ENCODE measurements around the gene CDK5RAP2.
A peak's percentile ranks its signal among the peaks of the same experiment; 100 is the strongest.
"Not testable (repeated sequence)": the region's sequence is repeated elsewhere in the genome, so short reads cannot be mapped to it uniquely, and the experiment has no call there.

The CDK5RAP2 gene

GRCh38 chr9:120510816-120511215, 69.2 kb downstream of the CDK5RAP2 start:
- DNase-seq, result no peak

DNA sequence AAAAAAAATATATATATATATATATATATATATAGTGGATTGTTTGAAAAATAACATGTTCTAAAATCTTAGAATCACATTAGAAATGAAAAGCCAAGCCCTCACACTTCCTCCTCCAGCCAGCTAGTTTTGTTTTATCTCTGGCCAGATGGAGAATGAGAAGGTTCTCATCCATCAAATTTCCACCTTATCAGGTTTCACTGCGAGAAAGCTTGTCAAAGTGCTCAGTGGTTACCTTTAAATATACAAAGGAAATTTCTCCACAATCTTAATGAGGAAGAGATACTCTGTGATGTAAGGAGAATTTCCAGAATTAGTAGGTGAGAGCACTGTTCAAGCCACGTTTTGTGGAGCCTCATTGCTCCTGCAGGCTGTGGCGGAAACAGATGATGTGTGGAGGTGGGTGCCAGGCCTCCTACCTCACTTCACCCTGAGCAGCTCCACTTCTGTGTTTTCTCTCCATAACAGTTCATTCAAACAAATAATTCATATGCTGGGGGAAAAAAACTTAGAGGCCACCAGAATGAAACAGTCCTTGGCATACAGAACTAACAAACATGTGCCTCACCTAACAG, 71.9 kb downstream of the CDK5RAP2 start:
- DNase-seq, result no peak

- no peak for DNase-seq
These were observed 74.8 kb downstream of the CDK5RAP2 start for GRCh38 chr9:120505186-120505585.

DNA sequence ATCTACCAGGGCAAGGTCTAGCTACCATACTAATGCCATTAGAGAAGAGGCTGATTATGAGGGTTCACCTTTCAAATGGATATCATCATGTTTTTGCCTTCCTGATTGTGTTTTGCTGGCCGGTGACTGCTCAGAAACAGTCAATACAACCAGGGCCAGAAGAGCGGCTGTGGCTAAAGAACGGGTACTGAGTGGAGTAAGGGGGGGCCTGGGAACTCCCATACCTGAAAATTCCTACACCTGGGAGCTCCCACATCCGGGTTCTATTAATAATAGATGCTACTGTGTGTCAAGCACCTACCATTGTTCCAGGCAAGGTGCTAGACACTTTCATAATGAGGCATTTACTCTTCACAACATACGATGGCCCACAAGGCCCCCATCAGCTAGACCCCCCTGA, 79.2 kb downstream of the CDK5RAP2 start:
- no peak for DNase-seq

- not testable (repeated sequence) for DNase-seq
These were observed 82.1 kb downstream of the CDK5RAP2 start for GRCh38 chr9:120497865-120498264.

DNA sequence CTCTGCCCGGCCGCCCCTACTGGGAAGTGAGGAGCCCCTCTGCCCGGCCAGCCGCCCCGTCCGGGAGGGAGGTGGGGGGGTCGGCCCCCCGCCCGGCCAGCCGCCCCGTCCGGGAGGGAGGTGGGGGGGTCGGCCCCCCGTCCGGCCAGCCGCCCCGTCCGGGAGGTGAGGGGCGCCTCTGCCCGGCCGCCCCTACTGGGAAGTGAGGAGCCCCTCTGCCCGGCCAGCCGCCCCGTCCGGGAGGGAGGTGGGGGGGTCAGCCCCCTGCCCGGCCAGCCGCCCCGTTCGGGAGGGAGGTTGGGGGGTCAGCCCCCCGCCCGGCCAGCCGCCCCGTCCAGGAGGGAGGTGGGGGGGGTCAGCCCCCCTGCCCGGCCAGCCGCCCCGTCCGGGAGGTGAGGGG, 83.5 kb downstream of the CDK5RAP2 start:
- DNase-seq, result not testable (repeated sequence)

DNA sequence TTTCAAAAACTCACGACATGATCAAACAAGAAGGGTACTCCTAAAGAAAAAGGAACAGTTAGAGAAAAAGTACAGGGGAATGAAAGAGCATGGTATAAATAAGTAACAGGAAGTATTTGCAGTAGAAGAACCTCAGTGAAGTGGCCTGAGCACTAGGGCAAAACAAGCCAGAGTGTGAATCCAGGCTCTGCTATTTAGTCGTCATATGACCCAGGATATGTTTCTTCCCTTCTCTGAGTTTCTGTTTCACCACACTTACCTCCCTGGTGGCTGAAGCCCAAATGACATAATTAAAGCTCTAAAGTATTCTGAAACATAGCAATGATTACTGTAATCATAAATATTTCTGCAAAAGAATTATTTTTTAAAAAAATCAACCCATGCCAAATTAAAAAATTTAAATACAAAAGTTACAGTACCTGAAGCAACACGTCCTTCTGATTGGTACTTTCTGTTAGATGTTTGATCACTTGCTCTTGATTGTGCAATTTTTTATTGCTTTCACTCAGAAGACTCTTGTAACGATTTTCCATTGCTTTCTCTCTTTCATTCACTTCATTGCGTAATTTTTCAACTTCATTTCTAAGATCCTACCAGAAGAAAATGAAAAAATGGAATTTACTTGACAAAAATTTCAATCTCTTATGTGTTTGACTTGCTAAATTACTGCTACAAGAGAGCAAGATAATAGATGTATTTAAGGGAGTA, 88.9 kb downstream of the CDK5RAP2 start:
- DNase-seq, result no peak

DNA sequence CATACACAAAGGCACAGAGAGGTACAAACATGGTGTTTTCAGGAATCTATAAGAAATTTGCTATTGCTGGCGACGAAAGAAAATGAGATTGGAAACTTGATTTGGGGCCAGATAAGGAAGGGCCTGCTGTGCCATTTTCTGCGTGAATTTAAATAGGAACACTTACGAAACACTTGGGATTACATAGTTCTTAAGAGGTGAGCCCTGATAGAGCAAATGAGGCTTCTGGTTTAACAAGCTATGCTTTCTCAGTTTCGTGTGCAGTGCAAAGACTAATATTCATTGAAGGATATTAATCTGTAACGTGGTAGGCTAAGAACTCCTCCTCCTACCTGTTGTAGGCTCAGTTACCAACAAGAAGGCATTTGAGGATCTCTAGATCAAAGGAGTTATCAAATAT, 93.1 kb downstream of the CDK5RAP2 start:
- DNase-seq, result no peak

- no peak for DNase-seq
These were observed 93.6 kb downstream of the CDK5RAP2 start for GRCh38 chr9:120486347-120486746.

- DNase-seq, result no peak
These were observed 94.2 kb downstream of the CDK5RAP2 start for GRCh38 chr9:120485788-120486187.

GRCh38 chr9:120484162-120484561, 95.8 kb downstream of the CDK5RAP2 start:
- DNase-seq, result no peak

GRCh38 chr9:120482424-120483186, 97.4 kb downstream of the CDK5RAP2 start:
- DNase-seq, result no peak

GRCh38 chr9:120481846-120482245, 98.1 kb downstream of the CDK5RAP2 start:
- DNase-seq, result no peak

DNA sequence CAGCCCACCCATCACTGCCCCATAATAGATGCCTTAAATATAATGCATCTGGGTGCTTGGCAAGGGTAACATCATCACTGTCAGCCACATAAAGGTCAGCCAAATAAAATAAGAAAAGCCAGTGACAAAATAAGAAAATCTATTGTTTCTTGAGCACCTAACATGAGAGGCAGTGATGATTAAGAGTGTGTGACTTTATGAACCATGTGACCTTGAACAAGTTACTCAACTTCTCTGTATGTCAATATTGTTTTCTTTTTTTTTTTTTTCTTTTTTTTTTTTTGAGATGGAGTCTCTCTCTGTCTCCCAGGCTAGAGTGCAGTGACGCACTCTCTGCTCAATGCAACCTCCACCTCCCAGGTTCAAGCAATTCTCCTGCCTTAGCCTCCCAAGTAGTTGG, 98.7 kb downstream of the CDK5RAP2 start:
- DNase-seq, result no peak

- DNase-seq, result no peak
These were observed 99.3 kb downstream of the CDK5RAP2 start for GRCh38 chr9:120480707-120481106.

- no peak for DNase-seq
These were observed 101.8 kb downstream of the CDK5RAP2 start for GRCh38 chr9:120478208-120478607.

DNA sequence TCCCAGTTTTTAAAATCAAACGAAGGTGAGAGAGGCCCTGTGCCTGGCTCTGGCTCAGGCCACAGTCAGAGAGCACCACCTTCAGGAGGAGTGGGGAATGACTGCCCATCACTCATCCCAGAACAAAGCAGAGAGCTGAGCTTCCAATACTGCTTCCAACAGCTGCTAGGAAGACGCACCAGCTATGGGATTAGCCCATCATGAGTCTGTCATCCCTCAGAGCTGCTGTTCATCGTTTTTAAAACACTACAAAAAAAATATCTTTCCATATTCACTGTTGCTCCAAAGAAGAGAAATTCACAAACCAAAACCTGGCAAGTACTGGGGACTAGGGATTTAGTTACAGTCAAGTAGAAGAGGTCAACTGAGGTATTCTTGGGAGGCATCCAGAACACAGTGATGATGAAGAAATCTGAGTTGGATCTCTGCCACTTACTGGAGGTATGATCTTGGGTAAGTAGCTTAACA, 102.4 kb downstream of the CDK5RAP2 start:
- DNase-seq, result peak; percentile 62

- DNase-seq, result no peak
These were observed 104.6 kb downstream of the CDK5RAP2 start for GRCh38 chr9:120475341-120475740.

- DNase-seq, result no peak
These were observed 105.2 kb downstream of the CDK5RAP2 start for GRCh38 chr9:120474591-120475243.

- DNase-seq, result no peak
These were observed 106.4 kb downstream of the CDK5RAP2 start for GRCh38 chr9:120473608-120474007.

DNA sequence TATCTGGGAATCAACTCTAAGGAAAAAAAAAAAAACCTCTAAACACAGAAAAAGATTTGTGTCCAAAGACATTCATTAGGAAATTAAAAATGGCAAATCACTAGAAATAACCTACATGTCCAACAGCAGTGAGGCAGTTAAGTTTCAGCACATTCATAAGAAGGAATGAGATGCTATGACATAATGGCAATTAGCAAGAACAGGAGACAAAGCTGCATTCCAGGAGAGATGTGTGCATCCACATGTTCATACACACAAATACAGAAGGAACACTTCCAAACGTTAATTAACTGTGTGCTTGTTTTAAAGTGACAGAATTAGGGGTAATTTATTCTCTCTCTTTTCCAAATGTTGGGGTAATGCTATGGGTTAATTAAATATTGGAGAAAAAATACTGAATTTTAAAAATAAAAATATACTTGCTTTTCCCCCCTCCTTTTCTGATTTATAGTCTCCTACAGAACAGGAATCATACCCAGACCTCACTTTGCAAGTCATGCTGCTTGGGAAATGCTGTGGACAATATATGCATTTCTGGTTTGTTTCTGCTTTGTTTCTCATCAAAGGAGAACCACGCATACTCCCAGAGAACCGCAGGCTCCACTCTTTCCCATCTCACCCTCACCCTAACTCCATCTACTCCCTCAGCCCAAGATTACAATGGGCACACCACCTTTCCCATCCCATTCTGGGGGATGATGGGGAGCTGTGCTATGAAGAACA, 114.1 kb downstream of the CDK5RAP2 start:
- no peak for DNase-seq

DNA sequence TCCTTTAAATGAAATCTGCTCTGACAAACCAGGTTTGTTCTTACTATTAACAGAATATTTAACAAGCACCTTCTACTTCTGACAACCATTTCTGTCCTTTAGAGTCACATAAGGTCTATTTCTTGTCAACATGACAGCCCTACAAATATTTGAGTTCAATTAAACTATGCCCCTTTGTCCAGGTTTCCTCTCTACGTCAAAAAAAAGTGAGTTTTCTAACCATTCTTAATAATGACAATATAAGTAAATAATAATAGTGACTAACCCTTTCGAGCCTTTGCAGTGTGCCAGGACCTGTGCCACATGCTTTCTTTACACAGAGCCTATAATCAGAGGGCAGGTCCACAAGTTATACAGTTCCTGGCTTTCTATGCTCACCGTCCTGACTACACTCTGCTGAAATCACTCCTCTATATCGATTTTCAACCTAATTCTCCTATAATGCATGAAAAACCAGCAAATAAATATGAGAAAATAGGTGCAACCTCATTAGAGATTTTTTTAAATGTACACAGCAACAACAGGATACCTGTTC, 115.0 kb downstream of the CDK5RAP2 start:
- no peak for DNase-seq

Data from activated CD8-positive, alpha-beta memory T cell treated with anti-CD3 and anti-CD28 coated beads for 24 hours (primary cell).